GM12865 (cell line): ENCODE results near the gene ROBO1.

Source experiments
- DNase-seq: peaks from one replicate; pipeline ENCODE4 v3.0.0; 2010; ENCODE audit warnings: low read depth
- H3K4me3 ChIP-seq: 2 replicates; pipeline ENCODE4 v1.5.1; 2011; ENCODE audit warnings: mild to moderate bottlenecking, low read depth, low read length, control low read depth
- CTCF ChIP-seq: IDR thresholded peaks from 2 replicates; pipeline ENCODE4 v1.5.1; 2011; ENCODE audit warnings: low read length, control low read depth, low read depth, inconsistent platforms; ENCODE audit not compliant: insufficient read depth; ENCODE audit errors: missing control alignments

ROBO1 gene

GRCh38 chr3:79423417-79423816 lies 344.4 kb downstream of the ROBO1 start:
- H3K4me3 ChIP-seq = no peak overlapping the region
- TF ChIP-seq CTCF = no peak
- DNase-seq = no peak

GRCh38 chr3:79421273-79421672 lies 346.5 kb downstream of the ROBO1 start:
- H3K4me3 ChIP-seq = no peak overlapping the region
- TF ChIP-seq CTCF = no peak
- DNase-seq = no peak

GRCh38 chr3:79418855-79419621 lies 348.8 kb downstream of the ROBO1 start:
- TF ChIP-seq CTCF = no peak

GRCh38 chr3:79415356-79415755 lies 352.4 kb downstream of the ROBO1 start:
- TF ChIP-seq CTCF = no peak
- H3K4me3 ChIP-seq = no peak overlapping the region
- DNase-seq = no peak

More at GRCh38 chr3:79418855-79419621, 348.8 kb downstream of the ROBO1 start:
- no peak for DNase-seq
- H3K4me3 ChIP-seq = no peak overlapping the region

- H3K4me3 ChIP-seq = no peak overlapping the region
- DNase-seq = no peak
- no peak for TF ChIP-seq CTCF
Observed at GRCh38 chr3:79414806-79415205, 353.0 kb downstream of the ROBO1 start.

GRCh38 chr3:79414035-79414434 lies 353.8 kb downstream of the ROBO1 start:
- DNase-seq = no peak
- no peak overlapping the region for H3K4me3 ChIP-seq
- TF ChIP-seq CTCF = no peak

GRCh38 chr3:79412537-79412936 lies 355.3 kb downstream of the ROBO1 start:
- H3K4me3 ChIP-seq = no peak overlapping the region
- no peak for TF ChIP-seq CTCF
- no peak for DNase-seq
